Epidermal melanocyte (primary cell): ENCODE measurements around the gene MUCL3.
"Not testable (repeated sequence)": the region's sequence is repeated elsewhere in the genome, so short reads cannot be mapped to it uniquely, and the experiment has no call there.

Experiments
- DNase-seq: peaks from one replicate; pipeline ENCODE4 v3.0.0; 2011; ENCODE audit warnings: low spot score; ENCODE audit not compliant: insufficient read length

Gene MUCL3

GRCh38 chr6:30938730-30939129, 2.0 kb upstream of the MUCL3 start:
- no peak for DNase-seq

- no peak for DNase-seq
Measured at GRCh38 chr6:30939473-30939872, 1.3 kb upstream of the MUCL3 start.

GRCh38 chr6:30942338-30943060, 1.7 kb downstream of the MUCL3 start:
- DNase-seq = peak; percentile 81

- DNase-seq = no peak
Measured at GRCh38 chr6:30944051-30944450, 3.3 kb downstream of the MUCL3 start.

- no peak for DNase-seq
Measured at GRCh38 chr6:30945281-30945680, 4.5 kb downstream of the MUCL3 start.

GRCh38 chr6:30947231-30947630, 6.5 kb downstream of the MUCL3 start:
- DNase-seq = no peak

GRCh38 chr6:30948811-30949210, 8.0 kb downstream of the MUCL3 start:
- DNase-seq = no peak

- no peak for DNase-seq
Measured at GRCh38 chr6:30951907-30952469, 11.2 kb downstream of the MUCL3 start.

GRCh38 chr6:30954631-30955366, 14.0 kb downstream of the MUCL3 start:
- no peak for DNase-seq

- no peak for DNase-seq
Measured at GRCh38 chr6:30955367-30956042, 14.7 kb downstream of the MUCL3 start.

GRCh38 chr6:30957716-30958115, 16.9 kb downstream of the MUCL3 start:
- no peak for DNase-seq

- no peak for DNase-seq
Measured at GRCh38 chr6:30960907-30961673, 20.3 kb downstream of the MUCL3 start.

- no peak for DNase-seq
Measured at GRCh38 chr6:30962716-30963115, 21.9 kb downstream of the MUCL3 start.

GRCh38 chr6:30963641-30964040, 22.9 kb downstream of the MUCL3 start:
- no peak for DNase-seq

- no peak for DNase-seq
Measured at GRCh38 chr6:30964075-30964474, 23.3 kb downstream of the MUCL3 start.

- DNase-seq = no peak
Measured at GRCh38 chr6:30965140-30965601, 24.4 kb downstream of the MUCL3 start.

- DNase-seq = no peak
Measured at GRCh38 chr6:30966154-30966553, 25.4 kb downstream of the MUCL3 start.

GRCh38 chr6:30969171-30969570, 28.4 kb downstream of the MUCL3 start:
- not testable (repeated sequence) for DNase-seq

GRCh38 chr6:30970946-30971345, 30.2 kb downstream of the MUCL3 start:
- DNase-seq = no peak

- no peak for DNase-seq
Measured at GRCh38 chr6:30972816-30973215, 32.0 kb downstream of the MUCL3 start.
